NCI-H128 (cell line): ENCODE data around the gene CUEDC1.
"Not testable (repeated sequence)": the region's sequence is repeated elsewhere in the genome, so short reads cannot be mapped to it uniquely, and the experiment has no call there.

Experiments used
- DNase-seq: peaks from one replicate; lab custom pipeline; 2025; ENCODE audit not compliant: unreplicated experiment; lab: John Stamatoyannopoulos, UW

CUEDC1 gene

GRCh38 chr17:57986841-57987580 lies 31.8 kb upstream of the CUEDC1 start:
- DNase-seq, result no peak

GRCh38 chr17:57985675-57985974 lies 30.4 kb upstream of the CUEDC1 start:
- no peak for DNase-seq

DNA sequence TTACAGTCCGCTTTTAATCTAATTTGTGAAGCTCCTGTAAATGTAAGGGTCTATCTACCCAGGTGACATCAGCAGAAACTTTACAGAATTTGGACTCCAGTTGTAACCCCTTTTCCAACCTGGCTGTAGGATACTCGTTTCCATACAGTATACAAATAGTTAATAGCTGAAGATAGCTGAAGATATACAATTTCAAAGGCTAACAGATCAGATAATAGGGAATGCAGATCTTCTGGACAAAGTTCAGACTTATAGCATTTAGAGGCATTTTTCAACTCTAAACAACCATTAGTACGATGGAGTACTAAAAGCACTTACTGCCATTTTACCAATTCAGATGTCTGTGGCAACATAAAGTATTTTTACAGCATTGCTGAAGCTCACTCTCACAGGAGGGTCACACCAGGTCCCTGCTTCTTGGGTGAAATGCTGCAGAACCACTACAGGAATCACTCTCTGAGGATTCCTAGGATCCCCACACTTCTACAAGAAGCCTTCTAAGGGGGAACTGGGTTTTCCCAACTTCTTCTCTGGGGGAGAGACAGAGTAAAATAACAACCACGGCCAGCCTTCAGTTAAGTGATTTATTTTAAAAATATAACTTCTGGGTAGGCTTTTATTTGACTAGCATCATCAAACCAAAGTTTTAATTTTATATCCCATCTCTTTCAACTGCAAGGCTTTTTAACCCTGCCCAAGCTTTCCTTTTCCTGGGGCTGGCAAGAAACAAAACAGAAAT lies 29.9 kb upstream of the CUEDC1 start:
- DNase-seq, result no peak

DNA sequence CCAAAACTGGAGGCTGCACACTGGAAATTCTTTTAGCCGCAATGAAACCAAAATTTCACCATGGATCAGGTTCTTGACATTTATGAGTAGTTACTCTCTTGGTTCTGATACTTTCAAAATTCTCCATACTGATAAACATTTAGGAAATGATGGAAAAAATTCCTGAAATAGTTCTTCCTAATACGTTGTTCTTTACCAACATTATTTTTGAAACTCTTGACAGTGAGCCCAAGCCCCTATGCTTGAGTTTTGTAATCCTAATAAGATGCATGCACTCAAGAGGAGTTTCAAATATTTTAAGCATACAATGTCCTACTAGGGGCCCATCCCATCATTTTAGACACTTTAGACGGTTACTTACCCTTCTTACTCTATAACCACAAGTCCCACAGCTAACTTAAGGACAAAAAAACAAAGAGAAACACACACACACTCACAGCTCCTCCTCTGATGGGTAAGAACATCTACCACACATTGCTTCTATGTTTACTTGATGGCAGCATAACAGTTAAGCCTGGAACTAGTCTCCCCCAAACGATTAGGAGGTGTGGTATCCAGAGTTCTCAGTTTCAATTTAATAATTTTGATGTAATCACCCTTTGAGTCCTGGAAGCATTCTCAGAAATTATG lies 29.2 kb upstream of the CUEDC1 start:
- no peak for DNase-seq

DNA sequence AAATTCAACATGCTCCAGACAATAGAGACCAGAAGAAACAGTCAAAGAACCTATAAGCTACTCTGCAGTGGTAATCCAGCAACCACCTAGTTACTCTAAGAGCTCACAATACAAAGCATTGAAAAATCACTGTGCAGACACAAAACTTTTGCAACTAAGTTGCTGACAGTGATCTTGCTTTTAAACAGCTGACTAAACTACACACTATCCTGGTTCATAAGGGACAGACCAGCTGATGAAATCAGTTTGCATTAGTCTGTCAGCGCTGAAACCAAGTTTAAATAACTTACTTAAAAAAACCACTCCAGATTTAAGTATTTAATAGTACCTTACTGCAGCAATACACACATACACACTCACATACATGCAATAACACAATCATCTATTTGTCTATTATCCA lies 28.2 kb upstream of the CUEDC1 start:
- no peak for DNase-seq

DNA sequence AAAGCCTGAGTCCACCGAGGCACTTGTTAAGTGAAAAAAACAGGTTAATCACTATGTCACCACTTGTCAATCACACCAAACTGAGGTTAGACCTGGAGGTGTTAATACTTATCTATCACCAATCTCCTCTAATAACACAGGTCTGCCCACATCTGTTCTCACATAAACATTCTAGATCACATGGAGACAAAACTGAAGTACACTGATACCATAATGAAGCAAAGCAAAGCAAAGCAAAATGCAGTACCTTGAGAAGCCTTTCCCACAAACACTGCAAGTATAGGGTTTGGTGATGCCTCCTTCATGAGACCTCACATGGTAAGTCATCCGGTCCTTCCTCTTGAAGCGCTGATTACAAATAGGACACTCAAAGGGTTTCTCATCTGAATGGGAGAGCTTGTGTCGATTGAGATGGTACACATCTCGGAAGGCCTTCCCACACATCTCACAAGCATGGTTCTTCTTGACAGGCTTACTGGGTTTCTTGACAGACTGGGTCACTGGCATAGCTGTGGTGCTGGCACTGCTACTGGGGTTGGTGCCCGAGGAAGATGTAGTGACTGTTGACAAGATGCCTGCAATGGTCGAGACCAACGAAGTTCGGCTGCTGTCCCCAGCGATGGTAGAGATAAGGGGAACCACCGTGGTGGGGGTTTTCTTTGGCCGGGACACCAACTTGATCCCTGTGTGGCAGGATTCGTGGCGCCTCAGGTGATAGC lies 27.4 kb upstream of the CUEDC1 start:
- no peak for DNase-seq

DNA sequence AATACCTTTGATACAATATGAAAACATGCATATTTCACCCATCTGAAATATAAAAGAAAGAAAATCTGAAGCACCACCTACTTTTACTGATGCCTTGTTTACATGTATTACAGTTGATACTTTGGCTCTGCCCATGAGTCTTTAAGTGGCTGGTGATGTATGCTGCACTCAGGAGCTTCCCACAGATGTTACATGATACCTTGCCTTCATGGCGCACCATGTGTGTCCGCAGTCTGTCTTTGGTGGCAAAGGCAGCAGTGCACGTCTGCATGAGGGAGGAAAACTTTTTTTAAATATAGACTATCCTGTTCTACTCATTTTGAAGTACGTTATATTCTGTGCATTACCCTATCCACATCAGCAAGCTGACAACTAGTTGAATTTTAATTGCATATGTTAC lies 25.3 kb upstream of the CUEDC1 start:
- DNase-seq, result no peak

DNA sequence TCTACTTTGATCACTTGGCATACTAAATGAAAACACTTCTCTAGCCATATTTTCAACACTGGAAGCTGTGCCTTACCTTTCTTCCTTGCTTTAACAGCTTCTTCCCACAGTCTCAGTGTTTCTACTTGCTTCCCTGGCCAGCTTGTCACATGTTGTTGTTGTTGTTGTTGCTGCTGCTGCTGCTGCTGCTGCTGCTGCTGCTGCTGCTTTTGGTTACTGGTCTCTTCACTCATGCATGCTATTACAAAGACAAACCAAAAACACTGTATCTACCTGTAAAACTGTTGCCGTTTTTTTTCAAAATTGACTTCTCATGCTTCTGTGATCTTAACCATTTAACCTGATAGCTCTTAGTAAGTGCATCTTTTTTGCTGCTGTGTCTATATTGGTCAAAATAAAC lies 23.9 kb upstream of the CUEDC1 start:
- no peak for DNase-seq

DNA sequence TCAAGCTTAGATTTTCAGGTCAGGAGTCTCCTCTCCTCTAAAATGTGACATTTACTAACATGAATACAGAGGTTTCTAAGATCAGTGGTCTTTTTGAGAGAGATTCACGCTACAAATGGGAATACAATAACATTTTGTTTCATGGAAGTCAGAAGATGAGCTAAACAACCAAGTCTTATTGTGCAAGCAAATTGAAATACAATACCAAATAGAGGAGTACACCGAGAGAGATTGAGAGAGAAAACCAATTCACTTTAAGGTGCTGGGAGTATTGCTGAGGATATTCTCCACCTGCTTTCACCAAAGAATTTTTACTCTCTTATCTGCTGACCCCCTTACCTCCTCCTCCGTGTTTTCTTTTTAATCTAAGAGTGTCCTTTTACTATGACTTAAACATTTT lies 21.4 kb upstream of the CUEDC1 start:
- no peak for DNase-seq

DNA sequence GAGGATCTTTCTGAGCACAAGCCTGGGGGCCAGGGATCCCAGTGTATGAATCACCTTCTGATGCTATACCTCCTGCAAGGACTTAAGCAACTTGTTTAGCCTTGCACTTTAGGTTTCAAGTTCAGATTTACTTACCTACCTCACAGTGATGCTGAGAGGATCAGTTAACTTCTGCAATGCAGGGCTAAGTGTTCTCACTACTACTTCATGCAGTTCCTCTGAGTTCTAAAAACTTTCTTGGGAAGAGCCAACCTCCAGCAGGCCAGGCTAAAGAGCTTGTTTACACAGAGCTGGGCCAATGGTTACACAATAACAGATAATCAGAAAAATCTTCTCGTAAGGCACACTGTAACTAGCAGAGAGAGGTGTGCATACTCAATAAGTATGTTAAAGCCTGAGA lies 19.8 kb upstream of the CUEDC1 start:
- DNase-seq, result no peak

GRCh38 chr17:57974053-57974824 lies 19.0 kb upstream of the CUEDC1 start:
- not testable (repeated sequence) for DNase-seq

DNA sequence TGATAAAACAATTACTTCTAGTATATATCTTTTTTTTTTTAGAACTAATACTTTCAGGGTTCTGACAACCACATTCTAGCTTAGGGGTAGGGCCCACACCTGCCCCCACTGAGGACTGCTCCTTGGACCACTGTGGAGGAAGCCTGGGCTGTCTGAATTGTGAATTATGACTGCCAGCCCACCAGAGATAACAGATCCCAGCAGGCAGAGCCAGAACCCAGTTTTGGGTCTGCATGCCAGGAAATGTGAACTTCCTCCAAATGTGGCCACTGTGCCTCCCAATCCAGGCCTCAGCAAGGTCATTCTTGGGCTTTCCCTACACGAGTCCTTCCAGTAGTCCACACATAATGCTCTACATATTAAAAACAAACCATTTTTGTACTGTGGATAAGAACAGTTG lies 16.9 kb upstream of the CUEDC1 start:
- no peak for DNase-seq

- DNase-seq, result no peak
Measured at GRCh38 chr17:57971572-57971971, 16.4 kb upstream of the CUEDC1 start.

- no peak for DNase-seq
Measured at GRCh38 chr17:57970710-57971109, 15.5 kb upstream of the CUEDC1 start.

GRCh38 chr17:57968456-57968855 lies 13.2 kb upstream of the CUEDC1 start:
- DNase-seq, result no peak

DNA sequence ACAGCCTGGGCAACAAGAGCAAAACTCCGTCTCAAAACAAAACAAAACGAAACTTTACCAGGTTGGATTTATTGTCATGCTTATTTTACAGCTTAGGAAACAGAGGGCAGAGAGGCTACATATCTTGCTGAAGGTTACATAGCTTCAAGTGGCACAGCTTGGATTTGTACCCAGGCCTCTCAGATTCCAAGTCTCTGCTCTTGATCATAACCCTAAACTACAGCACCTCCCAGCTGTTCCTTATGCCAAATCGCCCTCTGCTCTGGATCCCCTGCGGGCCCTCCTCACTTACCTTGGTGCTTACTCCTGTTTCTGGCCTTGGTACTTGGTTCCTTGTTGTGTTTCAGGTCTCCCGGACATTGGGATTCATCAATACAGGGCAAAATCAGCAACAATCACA lies 11.7 kb upstream of the CUEDC1 start:
- no peak for DNase-seq

DNA sequence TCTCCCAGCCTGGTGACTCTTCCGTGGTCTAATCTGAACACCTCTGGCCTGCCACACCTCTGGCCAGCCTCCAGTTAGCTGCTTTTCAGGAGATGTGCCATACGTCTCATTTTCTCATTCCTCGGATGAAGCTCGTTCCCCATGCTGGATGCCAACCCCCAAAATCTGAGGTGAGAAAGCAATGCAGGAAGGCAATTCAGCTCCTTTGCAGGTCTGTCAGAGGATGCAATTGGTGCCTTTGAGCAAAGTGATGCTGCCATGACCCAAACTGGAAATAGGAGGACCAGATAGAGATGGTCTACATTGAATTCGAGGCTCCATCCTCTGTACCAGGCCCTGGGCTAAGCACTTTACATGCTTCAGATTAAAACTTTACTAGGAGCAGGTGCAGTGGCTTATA lies 11.0 kb upstream of the CUEDC1 start:
- DNase-seq, result no peak

DNA sequence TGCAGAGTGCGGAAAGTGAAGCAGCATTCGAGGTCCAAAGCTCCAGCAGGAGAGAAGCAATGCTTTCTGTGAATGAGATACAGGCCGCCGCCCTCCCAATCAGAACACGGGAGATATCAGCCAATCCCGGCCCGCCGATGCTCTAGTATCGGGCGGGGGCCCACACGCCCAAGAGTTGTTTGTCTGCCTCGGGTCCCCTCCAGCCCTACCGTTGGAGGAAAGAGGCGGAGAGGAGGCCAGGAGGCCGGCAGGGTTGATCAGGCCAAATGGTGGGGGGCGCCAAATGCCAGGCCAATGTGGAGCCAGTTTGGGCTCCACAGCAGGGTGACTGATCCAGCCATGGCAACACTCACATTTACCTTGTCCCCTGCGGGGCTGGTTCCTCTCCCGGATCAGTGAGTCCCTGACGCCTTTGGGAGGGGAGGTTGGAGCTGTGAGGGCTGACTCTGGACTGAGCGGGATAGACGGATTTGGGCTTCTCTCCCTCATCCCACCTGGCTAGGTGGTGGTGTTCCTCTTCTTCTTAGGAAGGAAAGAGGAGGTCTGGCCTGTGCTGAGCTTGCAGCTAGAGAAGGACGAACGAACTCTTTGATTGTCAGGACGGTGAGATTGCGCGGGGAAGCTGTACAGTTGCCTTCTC lies 10.4 kb upstream of the CUEDC1 start:
- DNase-seq, result no peak

DNA sequence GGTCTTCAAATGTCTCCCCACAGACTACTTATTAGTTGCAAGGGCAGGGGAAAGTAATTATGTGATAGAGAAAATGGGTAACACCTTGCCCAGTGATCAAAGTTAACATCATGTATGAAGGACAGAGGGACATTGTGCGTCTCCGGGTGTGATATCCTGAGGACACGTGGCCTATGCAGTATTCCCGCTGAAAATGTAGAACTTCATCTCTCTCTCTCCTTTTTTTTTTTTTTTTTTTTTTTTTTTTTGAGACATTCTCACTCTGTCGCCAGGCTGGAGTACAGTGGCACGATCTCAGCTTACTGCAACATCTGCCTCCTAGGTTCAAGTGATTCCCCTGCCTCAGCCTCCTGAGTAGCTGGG lies 7.9 kb upstream of the CUEDC1 start:
- DNase-seq, result no peak

DNA sequence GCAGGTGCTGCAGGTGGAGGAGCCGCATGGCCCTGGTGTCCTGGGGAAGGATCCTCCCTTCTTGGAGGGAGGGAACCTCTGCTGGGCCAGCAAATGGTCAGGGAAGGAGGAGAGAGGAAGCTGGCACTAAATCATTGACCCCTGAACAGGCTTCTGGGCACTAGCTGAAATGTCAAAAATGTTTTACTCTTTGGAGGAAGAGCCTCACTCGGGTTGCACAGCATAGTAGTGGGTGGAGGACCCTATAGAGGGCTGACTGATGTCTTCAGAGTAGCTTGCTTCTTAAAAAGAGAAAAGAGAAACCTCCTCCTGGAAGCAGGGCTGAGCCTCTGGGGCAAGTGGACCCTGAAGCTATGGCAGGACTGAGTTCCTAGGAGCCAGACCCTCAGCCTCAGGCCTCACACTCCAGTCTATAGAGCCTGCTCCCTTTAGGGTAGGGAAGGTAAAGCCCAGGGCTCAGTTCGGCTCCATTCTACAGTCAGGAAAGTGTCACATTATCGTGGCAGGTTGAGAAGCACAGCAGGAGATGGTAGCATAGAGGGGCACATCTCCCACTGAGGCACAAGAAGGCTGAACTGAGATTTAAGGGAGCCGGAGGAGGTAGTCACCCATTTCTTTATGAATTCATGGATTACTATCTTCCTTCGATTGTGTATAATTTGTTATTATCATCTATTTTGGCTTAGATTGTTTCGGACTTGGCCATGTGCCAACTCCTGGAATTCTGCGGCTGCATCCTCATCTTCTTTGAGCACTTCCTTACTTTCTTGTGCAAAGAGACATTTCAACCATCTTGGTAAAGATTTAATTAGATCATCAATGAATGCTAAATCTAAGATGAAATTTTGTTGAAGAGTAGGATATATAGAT lies 7.3 kb upstream of the CUEDC1 start:
- no peak for DNase-seq
